HG03520 (cell line): ENCODE data around the gene C1orf167.

Source experiments
- ATAC-seq: cut with Tn5 transposase; IDR thresholded peaks from one replicate; pipeline ENCODE4 v1.9.1; 2021; ENCODE audit warnings: mild to moderate bottlenecking, moderate library complexity; ENCODE audit not compliant: unreplicated experiment

C1orf167 gene

DNA sequence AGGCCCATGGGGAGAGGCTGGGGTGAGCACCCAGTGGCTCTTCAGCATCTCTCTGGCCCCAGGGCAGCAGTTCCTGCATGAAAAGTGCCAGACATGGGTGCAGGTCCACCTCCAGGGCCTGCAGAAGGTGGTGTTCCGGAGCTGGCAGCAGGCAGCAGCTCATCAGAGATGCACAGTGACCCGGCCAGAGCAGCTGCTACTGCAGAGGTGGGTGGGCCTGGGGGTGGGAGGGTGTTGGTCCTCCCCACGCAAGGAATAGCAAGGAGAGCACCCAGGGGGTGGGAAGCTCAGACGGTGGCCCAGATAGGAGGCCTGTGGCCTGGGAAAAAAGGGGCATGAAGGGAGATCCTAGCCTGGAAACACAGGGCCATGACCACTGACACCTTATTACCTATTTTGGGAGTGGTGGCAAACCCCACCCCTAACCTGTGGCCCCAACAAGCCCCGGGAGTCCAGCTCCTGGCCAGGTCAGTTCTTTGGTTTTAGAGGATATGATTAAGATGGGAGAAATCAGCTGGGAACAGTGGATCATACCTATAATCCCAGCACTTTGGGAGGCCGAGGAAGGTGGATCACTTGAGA is 20.2 kb downstream of the C1orf167 start:
- ATAC-seq: no peak

DNA sequence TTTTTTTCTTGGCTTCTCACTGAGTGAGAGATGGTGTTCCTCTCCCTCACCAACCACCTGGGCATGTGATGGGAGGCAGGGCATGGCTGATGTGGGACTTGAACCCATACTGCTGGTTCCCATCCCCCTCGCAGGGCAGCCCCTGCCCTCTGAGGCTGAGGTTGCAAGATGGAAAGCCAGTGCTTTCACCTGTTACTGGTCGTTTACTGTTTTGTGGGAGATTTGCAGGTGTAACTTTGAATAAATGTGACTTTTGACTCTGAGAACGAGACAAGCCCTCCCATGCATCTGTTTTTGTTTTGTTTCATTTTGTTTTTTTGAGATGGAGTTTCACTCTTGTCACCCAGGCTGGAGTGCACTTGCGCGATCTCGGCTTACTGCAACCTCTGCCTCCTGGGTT is 21.6 kb downstream of the C1orf167 start:
- no peak for ATAC-seq

DNA sequence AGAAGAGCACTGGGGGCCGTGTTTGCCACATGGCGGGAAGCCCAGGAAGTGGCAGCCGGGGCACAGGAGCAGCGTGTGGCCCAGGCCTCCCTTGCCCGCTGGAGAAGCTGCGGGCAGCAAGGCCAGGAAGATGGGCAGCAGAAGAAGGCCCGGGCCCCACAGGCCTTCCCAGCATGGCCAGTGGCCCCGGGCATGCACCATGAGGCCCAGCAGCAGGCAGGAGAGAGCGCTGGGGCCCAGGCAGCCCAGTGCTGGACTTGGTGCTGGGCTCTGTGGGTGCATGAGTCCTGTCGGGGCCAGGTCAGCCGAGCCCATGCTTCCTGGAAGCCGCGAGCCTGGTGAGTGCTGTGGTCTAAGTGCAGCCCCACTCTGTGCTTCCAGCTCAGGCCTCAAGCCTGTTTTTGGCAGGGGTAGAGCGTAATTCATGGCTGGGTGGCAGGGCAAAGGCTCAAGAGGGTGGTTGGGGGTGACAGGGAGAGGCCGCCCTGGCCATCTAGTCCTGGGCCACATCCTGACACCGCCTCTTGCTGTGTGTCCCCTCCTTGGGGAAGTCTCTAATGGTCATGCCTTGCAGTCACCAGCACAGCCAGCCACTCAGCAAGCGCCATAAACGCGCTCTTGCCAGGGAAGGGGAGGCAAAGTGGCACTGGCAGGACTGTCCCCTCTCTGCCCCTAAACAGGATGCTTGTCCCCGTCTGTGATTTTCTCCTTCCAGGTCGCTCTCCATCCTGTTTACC is 22.4 kb downstream of the C1orf167 start:
- no peak for ATAC-seq

DNA sequence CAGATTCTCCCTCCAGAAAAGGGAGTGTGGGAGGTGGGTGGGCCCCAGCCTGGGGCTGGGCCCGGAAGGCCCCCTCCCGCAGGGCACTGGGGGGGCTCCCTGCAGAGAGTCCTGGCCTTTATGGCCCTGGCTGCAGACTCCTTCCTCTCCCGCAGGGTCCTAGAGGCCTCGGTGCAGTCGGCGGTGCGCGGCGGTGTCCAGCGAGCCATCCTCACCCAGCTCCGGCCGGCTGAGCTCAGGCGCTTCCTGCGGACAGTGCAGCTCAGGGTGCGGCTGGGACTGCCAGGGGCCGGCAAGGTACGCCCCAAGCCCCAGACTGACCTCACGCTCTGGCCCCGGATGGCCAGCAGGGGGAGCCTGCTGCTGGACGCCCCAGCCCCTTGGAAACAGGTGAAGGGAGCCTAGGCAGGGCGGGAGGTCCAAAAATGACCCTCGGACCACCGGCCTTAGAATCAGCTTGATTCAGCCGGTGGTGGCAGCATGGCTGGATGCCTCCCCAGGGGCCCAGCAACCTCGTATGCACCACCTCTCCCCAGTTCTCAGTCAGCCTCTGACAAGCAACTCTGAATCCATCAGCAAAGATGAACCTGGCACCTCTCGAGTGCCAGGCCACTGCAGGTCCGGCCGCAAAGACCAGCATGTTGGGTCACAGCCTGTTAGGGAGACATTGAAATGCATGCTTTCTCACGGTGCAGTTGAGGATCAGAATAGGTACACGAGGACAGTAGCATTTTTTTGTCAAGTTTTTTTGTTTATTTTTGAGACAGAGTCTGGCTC is 23.2 kb downstream of the C1orf167 start:
- no peak for ATAC-seq

DNA sequence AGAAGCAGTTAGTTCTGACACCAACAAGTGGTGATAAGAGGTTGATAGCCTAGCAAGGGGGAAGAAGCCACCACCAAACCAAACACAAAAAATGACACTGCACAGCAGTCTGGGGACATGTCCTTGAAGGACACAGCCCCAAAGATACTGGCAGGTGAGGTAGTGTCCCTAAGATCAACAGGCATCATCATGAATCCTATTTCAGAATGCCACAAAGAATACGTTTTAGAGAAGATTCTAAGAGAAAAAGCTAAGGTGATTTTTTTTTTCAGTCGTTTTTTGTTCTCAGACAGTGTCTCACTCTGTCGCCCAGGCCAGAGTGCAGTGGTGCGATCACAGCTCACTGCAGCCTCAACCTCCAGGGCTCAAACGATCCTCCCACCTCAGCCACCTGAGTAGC is 24.2 kb downstream of the C1orf167 start:
- no peak for ATAC-seq

DNA sequence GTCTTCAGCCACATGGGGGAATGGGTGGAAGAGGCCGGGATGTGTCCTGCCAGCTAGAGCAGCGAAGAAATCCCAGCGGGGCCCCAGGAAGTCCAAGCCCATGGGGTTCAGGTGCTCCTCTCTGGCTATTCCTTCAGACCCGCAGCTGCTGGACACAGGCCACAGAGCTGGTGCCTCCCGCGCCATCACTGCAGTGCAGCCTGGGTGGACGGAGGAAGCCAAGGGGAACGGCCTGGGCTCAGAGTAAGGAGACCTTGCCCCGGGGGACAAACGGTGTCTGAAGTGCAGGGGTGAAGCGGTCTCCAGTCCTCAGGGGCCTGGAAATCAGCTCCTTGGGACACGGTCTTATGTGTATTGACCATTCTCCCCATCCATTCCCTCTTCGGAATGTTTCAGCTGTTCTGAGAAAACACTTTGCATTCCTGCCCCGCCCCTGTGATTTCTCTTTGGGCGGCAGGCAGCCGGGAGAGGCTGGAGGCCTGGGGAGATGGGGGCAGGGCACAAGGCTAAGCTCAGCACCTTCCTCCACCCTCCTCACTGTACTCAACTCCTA is 25.3 kb downstream of the C1orf167 start:
- ATAC-seq: no peak

DNA sequence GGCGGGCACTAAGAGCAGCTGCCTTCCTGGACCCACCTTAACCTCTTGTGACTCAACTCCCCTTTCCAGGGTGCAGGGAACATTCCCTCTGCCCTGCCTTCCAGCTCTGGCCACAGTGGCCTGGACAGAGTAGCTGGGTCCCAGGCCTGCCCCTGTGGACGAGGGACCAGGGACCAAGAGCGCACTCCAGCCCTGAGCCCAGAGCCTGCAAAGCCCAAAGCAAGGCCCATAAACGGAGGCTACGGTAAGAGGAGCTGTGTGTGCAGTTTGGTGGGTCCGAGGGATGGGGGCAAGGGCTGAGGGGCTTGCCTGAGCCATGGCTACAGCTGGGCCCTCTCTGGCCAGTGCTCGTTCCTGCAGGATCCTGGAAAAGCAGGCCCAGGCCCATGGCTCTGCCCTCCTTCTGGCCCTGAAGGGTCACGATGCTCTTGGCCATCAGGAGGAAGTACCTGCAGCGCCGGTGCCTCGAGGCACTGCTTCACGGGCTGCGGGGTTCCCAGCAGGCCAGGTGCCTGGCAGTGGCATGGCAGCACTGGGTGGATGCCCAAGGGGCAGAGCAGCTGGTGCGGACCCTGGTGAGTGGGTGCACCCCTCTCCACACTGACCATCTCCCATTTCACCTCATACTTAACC is 25.9 kb downstream of the C1orf167 start:
- no peak for ATAC-seq

DNA sequence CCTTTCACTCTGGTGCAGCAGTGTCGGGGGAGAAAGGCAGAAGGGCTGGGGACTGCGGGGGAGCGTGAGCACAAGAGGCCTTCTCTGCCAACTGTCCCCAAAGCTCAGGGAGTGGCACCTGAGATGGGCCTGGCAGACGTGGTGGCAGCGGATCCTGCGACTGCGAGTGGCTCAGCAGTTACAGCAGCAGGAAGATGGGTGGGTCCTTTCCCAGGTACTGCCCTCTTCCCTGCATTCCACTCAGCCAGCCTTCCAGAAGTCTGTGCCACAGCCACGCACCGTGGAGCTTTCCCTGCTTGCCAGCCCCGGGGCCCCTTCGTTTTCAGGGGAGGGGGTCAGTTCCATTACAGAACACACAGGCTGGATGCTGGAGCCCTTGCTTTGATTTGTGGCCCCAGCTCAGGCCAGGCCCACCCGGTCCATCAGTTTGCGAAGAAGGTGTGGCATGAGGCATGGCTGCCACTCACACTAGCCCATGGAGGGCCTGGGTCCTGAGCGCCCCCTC is 26.6 kb downstream of the C1orf167 start:
- no peak for ATAC-seq

DNA sequence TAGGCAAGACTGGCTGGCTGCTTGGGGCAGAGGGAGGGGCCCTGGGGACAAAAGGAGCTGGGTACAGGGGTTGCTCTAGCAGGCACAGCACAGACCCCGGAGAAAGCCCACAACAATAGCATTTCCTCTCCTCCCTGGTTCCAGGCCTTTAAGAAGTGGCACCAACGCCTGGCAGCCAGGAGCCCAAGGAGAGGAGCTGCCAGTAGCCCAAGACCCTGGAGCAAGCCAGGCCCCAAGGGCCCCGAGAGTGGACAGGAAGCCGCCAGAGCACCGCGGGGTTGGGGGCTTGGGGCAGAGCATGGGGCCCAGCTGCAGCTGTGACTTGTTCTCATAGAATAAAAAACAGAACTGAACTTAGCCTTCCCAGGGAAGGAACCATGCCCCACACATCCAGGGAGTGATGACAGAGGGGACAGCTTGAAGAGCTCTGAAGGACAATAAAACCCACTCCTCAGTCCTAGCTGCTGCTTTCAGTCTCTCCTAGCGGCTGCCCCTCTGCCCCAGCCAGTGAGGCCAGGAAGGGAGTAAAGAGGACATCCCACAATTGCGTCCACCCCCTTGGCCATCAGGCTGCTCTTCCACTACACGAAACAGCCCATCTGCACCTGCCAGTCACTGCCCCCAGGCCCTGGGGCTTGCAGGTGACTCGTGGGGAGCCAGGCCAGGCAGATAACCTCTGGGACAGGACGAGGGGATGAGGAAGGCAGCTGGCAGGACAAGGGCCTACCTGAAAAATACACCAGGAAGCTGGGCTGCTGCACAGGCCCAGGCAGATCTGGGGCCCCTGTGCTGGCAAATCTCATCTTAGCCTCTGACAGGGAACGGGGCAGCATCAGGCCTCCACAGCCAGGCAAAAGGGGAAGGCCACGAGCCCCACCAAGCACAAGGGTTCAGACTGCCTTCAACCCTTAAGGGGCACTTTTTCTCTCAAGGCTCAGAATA is 27.4 kb downstream of the C1orf167 start:
- no peak for ATAC-seq

DNA sequence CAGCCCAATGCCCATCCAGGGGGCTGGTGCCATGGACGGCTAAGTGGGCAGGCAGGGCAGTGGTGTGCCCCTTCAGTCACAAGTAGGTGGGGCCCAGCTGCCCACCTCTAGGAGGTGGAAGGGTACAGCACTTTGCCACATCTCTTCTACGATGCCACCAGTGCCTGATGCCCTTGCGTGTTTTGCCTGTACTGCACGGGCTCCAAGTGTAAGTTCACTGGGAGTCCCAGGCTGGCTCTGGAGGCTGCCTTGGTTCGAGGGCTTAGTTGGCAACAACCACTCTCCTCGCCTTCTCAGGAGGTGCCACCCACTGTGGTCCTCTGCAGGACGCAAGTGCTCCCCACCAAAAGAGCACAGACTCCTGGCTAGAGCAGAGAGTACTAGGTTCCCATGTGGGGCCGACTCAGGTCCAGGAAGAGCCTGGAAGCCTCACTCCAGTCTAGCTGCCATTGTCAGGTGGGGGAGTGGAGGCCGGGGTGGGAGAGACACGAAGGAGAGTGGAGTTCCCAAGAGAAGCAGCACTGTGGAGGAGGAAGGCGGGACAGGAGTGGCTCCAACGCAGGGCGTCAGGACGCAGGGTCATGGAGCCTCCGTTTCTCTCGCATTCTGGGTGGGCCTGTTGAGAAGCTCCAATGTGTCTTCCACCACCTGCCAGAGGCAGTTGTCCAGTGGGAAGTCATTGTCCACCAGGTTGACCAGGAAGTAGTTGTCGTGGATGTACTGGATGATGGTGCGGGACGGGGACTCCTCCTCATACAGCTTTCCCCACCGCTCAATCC is 28.3 kb downstream of the C1orf167 start:
- ATAC-seq: no peak

DNA sequence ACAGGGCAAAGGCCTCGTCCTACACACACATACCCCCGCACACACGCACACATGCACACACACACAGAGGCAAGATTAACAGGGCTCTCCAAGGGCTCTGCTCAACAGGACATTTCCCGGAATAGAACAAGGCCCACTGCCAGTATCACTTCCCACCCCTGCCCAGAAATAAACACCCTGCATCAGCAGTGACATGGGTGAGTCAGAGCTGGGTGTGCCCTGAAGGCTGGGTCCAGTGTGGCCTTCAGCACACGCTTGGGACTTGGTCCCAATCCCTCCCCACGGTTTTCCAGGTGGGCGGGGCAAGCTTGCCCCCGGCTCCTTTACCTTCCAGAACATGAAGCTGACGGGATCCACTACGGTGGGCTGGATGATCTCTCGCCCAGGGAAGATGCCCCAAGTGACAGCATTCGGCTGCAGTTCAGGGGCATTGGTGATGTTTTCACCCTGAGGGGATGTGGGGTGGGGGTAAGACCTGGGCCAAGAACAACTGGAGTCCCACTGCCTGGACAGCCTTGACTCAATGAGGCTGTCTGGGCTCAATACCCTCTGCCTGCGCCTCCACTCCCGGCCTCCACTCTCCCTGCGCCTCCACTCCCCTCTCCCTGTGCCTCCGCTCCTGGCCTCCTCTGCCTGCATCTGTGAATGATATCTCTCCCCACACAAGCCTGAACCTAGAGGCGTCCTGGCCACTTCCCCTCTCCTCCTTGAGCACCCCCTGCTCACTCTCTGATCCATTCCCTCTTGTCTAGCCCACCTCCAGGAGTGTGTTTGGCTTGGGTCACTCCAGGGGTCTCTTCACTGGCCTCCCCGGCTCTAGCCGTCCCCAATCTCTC is 29.1 kb downstream of the C1orf167 start:
- no peak for ATAC-seq

DNA sequence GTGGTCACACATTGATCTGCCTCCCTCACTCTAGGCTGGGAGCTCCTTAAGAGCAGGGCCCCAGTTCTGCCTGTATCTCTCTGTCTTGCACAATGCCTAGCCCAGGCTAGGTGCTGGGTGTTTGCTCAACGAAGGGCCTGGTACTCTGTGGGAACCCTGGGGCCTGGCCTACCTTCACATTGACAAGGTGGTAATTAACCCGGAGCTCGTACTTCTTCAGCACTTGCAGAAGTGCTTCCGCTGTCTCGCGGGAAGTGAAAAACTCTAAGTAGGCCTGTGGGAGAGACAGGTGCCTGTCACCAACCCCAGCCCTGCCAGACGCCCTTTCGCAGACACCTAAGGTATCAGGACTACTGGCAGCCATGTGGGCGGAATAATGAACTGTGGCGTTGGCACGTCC is 30.1 kb downstream of the C1orf167 start:
- no peak for ATAC-seq

DNA sequence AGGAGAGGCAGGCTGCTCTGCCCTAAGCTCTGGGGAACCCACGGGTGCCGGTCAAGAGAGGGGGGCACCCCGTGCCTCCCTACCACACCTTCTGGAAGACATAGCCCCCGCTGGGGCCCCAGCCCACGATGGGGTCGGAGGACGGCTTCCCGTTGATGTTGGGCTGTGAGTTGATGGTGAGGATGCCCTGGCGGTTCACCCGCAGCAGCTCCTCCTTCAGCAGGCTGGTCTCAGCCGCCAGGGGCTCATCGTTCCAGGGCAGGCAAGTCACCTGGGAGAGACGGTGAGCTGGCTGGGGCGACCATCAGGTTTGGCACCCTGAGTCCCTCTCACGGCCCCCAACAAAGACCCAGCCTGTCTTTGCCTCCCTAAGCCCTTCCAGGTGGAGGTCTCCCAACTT is 31.8 kb downstream of the C1orf167 start:
- ATAC-seq: no peak

DNA sequence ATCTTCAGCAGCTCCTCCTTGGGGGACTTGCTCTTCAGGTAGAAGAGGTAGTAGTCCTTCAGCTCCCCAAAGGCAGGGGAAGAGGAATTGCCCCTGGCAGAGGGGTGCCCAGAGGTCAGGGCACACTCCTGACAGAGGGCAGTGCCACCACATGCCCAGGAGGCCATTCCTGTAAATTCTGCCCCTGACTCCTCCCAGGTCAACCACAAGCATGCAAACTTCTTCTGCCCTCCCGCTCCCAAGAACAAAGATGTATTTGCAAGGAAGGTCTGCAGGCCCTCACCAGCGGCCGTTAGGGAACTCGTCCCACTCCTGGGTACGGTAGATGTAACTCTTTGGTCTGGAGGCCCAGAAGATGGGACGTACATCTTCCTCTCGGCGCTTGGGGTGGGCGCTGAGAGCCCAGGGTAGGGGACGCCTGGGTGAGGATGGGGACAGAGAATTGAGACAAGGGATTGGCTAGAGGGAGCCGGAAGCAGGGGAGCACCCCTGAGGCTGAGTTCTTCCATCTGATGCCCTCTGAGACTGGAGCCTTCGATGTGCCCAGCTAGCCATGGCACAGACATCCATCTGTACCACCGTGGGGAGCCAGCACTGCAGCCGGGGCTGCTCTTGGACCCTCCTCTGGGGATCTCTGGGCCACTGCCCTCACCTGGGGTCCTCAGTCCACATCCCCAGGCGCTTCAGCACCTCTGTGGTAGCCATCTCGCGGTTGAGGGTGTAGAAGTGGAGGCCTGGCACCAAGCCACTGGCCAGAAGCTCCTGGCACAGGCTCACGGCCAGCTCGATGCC is 32.6 kb downstream of the C1orf167 start:
- no peak for ATAC-seq

DNA sequence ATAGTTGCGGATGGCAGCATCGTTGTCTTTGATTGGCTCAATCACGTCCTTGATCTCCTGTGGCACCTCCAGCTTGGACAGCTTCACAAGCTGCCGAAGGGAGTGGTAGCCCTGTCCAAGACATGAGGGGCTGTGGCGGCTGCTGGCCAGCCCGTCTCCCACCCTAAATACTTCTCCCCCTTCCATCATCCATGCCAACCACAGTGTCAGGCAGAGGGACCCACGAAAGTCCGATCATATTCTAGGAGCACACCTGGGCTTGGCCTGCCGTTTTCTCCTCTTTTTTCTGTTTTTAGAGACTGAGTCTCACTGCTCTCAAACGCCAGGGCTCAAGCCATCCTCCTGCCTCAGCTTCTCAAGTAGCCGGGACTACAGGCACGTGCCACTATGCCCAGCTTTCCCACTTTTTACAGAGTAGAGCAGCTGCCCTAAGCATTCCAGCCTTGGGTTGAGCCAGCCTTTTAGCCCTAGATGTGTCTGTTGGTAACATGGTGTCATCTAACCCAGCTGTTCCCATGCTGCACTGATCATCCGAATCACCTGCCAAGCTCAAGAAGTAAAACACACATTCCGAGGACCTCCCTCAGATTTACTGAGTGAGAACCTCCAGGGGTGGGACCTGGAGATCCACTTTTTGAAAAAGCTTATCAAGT is 33.4 kb downstream of the C1orf167 start:
- no peak for ATAC-seq

DNA sequence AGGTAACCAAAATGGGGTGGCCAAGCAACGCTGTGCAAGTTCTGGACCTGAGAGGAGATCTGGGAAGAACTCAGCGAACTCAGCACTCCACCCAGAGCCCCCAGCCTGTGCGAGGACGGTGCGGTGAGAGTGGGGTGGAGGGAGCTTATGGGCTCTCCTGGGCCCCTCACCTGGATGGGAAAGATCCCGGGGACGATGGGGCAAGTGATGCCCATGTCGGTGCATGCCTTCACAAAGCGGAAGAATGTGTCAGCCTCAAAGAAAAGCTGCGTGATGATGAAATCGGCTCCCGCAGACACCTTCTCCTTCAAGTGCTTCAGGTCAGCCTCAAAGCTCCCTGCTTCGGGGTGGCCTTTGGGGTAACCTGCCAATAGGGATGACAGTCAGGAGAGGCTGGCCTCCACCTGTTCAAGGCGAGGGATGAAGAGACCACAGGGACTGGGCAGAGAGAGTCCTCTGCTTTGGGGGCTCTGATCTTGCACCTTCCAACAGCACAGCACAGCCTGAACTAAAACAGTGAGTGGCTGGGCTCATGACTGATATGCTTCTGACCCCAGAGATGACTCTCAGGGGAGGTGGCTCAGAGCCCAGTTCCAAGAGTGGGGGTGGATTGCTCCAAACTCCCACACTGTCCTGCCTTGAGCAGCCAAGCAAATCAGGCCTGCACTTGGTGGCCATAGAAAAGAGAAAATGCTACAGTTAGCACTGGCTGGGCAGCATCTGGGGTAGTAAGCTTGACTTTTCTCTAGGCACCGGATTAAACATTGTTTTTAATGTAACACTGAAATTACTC is 34.2 kb downstream of the C1orf167 start:
- ATAC-seq: no peak
